Stimulated activated memory B cell treated with anti-CD40 and anti-IgM and Interleukin-4, amounts not matched to agents 10 μg/mL and 1 μg/mL and 100 μg/mL, for 72 hours (primary cell): ENCODE data around the gene NUDT1.
A peak's percentile ranks its signal among the peaks of the same experiment; 100 is the strongest.

ENCODE experiments used
- ATAC-seq: fragments of 150-1000 bp; cut with Tn5 transposase; 2 replicates; pipeline ENCODE4 v1.10.0; 2021
- H3K27ac Mint-ChIP-seq: one replicate; pipeline ENCODE4 v1.8.0; 2022; ENCODE audit warnings: mild to moderate bottlenecking, mixed read lengths
- H3K27me3 Mint-ChIP-seq: one replicate; pipeline ENCODE4 v1.8.0; 2022; ENCODE audit warnings: mixed read lengths
- H3K36me3 Mint-ChIP-seq: one replicate; pipeline ENCODE4 v1.8.0; 2022; ENCODE audit warnings: mixed read lengths
- H3K4me1 Mint-ChIP-seq: one replicate; pipeline ENCODE4 v1.8.0; 2022; ENCODE audit warnings: mixed read lengths
- H3K4me3 Mint-ChIP-seq: one replicate; pipeline ENCODE4 v1.8.0; 2022; ENCODE audit warnings: mild to moderate bottlenecking, moderate library complexity, mixed read lengths
- H3K9me3 Mint-ChIP-seq: one replicate; pipeline ENCODE4 v1.8.0; 2022; ENCODE audit warnings: mixed read lengths

Gene NUDT1

DNA sequence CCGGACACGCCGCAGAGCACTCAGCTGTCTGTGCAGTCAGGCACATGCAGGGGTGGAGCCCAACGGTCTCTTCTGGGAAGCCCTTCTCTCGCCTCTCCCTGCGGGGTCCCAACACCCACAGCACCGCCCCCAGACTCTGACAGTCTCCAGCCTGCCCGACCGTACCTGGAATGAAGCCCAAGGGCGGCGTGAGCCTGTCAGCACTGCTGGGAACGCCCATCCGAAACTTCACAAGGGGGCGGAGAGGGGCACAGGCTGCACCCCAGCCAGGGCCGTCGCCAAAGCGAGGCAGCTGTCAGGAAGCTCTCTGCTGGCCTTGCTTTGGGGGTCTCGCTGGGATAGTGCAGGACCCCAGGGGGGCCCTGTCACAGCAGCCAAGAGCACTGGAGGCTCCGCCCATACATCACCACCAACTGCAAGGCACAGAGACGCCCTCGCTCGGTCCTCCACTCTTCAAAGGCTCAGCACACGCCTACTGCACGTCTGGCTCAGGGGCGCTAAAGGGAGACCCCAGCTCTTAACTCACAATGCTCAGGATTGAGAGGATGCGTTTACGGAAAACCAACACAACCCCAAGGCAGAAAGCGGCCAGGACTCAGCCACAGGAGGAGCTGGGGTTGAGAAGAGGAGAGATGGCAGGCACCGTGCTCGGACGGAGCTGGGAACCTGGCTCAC lies 40.2 kb upstream of the NUDT1 start:
- no peaks in the 10 kb centered on the region for H3K9me3 Mint-ChIP-seq
- no peaks in the 10 kb centered on the region for H3K27me3 Mint-ChIP-seq
- no peak overlapping the region for H3K27ac Mint-ChIP-seq
- peaks cover 66% of the 10 kb centered on the region for H3K36me3 Mint-ChIP-seq
- H3K4me3 Mint-ChIP-seq, result no peak overlapping the region
- peaks cover 25% of the 10 kb centered on the region for H3K4me1 Mint-ChIP-seq
- no peak for ATAC-seq

DNA sequence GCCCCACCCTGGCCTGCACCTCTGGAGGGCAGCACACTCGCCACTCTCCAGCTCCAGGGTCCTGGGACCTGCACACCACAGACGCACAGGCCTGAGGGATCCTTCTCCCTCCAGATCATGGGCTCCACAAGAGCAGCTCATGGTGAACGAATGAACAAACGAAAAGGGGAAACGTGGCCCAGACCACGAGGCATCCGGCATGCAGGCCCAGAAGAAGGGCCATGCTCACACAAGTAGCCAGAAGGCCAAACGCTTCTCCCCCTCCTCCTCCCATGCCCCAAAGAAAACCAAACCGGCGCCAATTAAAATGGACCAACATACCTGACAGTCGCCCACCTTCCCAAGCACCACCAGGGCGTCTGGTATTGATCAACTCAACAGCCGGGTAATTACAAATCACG lies 39.7 kb upstream of the NUDT1 start:
- Mint-ChIP-seq H3K4me3 (no peak overlapping the region), H3K36me3 (peaks cover 64% of the 10 kb centered on the region), H3K9me3 (no peaks in the 10 kb centered on the region), H3K27ac (no peak overlapping the region), H3K4me1 (peaks cover 24% of the 10 kb centered on the region), H3K27me3 (no peaks in the 10 kb centered on the region)
- ATAC-seq, result no peak

DNA sequence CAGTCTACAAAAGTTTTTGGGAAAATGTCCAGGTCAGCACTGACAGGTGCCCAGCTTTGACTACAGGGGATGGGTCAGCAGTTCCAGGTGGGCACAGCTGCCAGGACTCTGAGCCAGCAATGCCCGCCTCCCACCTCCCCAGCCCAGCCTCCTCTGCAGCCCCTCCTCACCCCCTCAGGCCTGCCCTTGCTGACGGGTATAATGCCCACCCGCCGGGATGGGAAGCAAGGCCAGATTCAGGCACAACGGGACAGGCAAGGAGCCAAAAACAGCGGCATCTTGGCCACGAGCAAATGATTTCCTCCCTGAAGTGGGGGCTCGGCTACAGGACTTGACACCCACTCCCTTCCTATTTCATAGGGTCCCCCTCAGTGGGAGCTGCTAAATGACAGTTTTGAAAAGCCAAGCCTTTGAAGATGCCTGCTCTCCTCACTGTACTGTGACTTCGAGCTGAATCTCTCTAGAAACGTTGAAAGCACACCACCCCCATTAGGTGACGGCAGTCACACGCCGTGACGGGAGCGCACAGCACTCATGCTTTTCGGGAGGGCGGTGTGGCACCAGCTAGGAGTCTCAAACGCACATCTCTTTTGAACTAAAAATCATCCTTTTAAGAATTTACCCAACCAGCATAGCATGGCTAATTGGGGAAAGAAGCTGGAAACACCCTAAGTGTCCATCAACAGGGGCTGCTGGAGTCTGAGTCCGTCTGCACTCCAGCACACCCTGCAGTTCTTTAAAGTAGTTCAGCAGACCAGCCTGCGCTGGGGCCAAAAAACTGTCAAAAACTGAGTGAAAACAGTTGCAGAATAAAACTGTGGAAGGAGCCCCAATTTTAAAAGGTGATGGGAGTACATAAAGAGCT lies 38.9 kb upstream of the NUDT1 start:
- H3K36me3 Mint-ChIP-seq, result peaks cover 65% of the 10 kb centered on the region
- no peaks in the 10 kb centered on the region for H3K27me3 Mint-ChIP-seq
- no peak for ATAC-seq
- no peaks in the 10 kb centered on the region for H3K9me3 Mint-ChIP-seq
- H3K4me1 Mint-ChIP-seq, result peaks cover 28% of the 10 kb centered on the region
- H3K27ac Mint-ChIP-seq, result peak overlapping the region; percentile 20
- no peak overlapping the region for H3K4me3 Mint-ChIP-seq

DNA sequence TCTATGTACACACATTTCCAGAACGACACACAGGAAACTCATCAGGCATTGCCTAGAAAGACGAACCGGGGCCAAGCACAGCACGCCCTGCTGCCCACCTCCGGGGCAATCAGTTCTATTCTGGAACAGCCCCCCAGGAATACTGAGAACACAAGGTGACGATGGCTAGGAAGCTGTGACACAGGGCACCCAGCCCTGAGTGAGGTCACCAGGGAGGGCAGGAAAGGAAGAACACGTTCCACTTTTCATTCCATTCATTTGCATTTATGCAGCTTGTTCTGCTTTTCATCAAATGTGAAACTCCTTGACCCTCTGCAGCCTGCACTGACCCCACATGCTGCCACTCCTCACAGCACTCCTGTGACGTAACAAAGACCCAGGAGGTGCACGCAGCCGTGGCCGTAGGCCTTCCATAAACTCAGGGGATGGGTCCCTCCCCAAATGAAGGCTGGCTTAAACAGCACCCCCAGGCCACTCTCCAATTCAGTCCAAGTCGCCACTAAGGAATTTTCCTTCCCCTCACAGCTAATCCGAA lies 38.2 kb upstream of the NUDT1 start:
- Mint-ChIP-seq H3K27me3 (no peaks in the 10 kb centered on the region), H3K4me1 (peaks cover 35% of the 10 kb centered on the region), H3K36me3 (peaks cover 72% of the 10 kb centered on the region), H3K27ac (peak overlapping the region; percentile 20), H3K9me3 (no peaks in the 10 kb centered on the region), H3K4me3 (no peak overlapping the region)
- peak; percentile 73 for ATAC-seq

DNA sequence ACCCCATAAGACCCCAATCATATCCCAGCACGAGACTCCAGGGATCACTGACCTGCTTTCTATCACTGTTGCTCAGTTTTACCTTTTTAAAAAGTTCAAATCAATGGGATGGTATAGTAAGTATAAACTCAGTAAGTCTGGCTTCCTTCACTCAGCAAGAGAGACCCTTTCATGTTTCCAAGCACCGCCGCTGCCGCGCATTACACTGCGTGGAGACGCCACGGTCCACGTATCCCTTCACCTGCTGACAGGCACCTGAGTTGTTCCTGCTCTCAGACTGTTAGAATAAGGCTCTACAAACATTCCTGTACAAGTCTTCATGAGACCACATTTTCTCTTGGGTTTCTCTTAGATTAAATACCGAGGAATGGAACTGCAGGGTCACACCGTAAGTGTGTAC lies 37.6 kb upstream of the NUDT1 start:
- H3K27me3 Mint-ChIP-seq, result no peaks in the 10 kb centered on the region
- ATAC-seq, result no peak
- H3K4me3 Mint-ChIP-seq, result no peak overlapping the region
- peaks cover 70% of the 10 kb centered on the region for H3K36me3 Mint-ChIP-seq
- H3K9me3 Mint-ChIP-seq, result no peaks in the 10 kb centered on the region
- H3K4me1 Mint-ChIP-seq, result peaks cover 41% of the 10 kb centered on the region
- H3K27ac Mint-ChIP-seq, result peak overlapping the region; percentile 20

DNA sequence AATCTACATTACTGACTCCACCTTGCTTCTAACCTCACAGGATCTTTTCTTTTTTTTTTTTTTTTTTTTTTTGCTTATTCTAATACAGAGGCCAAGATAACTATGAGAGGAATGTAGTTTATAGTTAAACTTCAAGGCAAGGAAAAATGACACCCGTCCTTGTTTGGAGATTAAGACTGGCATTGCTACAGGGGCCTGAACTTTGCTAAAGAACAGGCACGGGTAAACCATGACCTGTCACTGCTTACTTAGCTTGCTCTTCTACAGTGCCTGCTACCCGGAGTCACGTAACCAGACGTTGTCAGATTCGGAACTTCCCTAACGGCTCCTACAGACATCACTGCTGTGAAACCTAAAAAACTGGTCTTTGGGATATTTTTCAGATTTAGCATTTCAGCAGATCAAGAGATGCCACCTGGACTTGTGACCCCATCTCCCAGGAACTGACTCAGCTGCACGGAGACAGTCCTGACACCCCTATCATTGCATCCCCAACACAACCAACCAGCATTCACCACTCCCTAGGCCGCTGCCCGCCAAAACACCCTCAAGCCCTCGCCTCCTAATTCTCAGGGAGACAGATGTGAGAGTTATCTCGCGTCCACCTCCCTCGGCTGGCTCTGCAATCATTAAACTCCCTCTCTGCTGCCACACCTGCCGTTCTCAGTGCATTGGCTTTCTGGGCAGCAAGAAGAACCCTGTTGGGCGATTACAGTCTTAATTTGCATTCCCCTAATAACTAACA lies 36.8 kb upstream of the NUDT1 start:
- Mint-ChIP-seq H3K27ac (peak overlapping the region; percentile 20), H3K4me1 (peaks cover 49% of the 10 kb centered on the region), H3K36me3 (peaks cover 63% of the 10 kb centered on the region), H3K4me3 (no peak overlapping the region), H3K27me3 (no peaks in the 10 kb centered on the region), H3K9me3 (no peaks in the 10 kb centered on the region)
- ATAC-seq, result no peak

DNA sequence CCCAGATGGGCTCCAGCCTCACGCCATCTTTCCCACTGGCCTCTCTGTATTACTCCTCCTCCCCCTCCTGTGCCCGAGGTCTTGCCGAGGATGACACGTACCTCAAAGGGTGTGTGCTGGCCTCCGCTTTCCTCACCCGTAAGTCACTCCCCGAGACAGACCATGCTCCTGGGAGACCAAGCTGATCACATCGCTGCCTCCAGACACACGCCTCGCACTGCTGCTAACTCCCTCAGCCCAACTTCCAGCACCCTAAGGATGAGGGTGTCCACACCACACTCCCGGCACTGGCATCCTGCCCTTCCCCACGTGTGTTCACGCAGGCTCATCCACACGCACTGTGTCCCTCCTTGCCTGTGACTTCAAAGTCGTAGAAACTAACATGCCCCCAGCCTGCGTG lies 33.3 kb upstream of the NUDT1 start:
- Mint-ChIP-seq H3K4me3 (no peak overlapping the region), H3K27me3 (no peaks in the 10 kb centered on the region), H3K4me1 (peaks cover 56% of the 10 kb centered on the region), H3K36me3 (peaks cover 73% of the 10 kb centered on the region), H3K9me3 (no peaks in the 10 kb centered on the region), H3K27ac (peak overlapping the region; percentile 93)
- ATAC-seq, result no peak

DNA sequence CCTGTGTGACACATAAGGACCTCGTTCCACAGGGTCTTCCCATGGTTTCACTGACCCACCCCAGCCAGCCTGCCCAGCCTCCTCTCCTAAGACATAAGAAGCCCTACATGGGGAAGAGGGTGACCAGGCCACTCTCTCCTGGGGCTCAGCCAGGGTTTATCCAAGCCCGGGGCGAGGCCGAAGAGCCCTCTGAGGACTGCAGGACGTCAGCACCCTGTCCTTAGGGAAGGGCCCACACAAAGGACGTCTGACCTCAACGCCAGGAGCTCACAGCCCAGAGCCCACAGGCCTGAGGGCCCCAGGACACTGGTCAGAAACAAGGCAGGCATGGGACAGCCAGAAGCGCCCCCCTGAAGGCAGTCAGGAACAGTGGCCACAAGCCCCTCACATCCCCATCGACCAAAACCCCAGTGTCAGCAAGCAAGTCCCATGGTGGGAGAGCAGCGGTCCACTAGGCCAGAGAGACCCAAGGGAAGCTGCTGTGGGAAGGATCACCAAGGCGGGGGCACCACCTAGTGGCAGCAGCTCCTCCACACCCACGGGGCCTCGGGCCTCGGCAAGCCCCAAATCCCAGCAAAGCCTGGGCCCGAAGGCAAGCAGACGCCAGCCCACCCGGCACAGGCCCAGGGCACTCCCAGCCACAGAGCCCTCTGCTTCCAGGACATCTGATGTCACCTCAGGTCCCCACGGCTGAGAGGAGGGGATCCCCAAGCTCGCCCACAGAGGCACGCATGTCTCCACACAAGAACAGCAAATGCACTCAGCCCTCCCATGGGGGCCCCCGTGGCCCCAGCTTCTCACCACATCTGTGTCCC lies 32.7 kb upstream of the NUDT1 start:
- H3K27me3 Mint-ChIP-seq, result no peaks in the 10 kb centered on the region
- peak; percentile 94 for ATAC-seq
- H3K36me3 Mint-ChIP-seq, result peaks cover 74% of the 10 kb centered on the region
- H3K4me1 Mint-ChIP-seq, result peaks cover 50% of the 10 kb centered on the region
- H3K9me3 Mint-ChIP-seq, result no peaks in the 10 kb centered on the region
- H3K27ac Mint-ChIP-seq, result peak overlapping the region; percentile 93
- peak overlapping the region; percentile 18 for H3K4me3 Mint-ChIP-seq

DNA sequence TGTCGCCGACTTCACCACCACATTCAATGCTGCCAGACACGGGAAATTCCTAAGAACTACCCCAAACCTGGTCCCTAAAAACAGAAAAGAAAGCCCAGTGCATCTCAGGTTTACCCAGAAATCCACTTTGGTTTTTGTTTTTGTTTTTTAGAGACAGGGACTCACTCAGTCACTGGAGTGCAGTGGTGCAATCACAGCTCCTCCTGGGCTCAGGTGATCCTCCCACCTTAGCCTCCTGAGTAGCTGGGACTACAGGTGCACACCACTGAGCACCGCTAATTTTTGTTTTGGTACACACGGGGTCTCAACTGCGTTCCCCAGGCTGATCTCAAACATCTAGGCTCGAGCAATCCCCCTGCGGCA lies 32.1 kb upstream of the NUDT1 start:
- Mint-ChIP-seq H3K4me3 (no peak overlapping the region), H3K27me3 (no peaks in the 10 kb centered on the region), H3K27ac (peak overlapping the region; percentile 93), H3K9me3 (no peaks in the 10 kb centered on the region), H3K36me3 (peaks cover 68% of the 10 kb centered on the region), H3K4me1 (peaks cover 45% of the 10 kb centered on the region)
- ATAC-seq, result no peak

DNA sequence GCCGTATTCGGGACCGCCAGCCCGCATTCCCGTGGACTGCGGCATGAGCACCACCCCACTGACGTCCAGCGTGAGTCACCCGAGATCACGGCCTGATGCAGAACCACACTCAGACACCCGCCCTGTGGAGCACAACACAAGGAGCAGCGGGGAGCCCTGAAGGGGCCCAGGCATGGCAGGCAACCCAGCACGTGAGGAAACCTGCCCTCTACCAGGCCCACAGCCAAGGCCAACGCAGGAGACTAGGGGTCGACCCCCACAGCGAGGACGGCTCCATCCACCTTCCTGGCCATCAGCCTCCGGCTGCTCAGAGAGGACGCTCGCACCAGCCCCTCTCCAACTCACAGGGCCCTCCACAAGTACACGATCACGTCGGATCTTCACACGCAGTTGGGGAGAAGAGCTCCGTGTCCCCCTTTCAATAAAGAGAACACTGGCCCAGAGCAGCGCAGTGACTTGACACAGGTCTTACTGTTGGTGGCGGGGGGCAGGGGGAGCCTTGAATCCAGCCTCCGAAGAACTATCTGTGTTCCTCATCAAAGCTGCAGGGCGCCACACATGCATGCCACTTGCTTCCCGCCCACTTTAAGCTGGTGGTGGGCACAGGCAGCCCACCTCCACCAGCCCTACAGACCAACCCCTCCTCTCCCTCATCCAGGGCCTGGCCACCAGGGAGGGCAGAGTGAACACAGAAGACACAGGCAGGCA lies 31.3 kb upstream of the NUDT1 start:
- no peak for ATAC-seq
- Mint-ChIP-seq H3K27ac (peak overlapping the region; percentile 93), H3K4me1 (peaks cover 45% of the 10 kb centered on the region), H3K4me3 (no peak overlapping the region), H3K36me3 (peaks cover 67% of the 10 kb centered on the region), H3K9me3 (no peaks in the 10 kb centered on the region), H3K27me3 (no peaks in the 10 kb centered on the region)

DNA sequence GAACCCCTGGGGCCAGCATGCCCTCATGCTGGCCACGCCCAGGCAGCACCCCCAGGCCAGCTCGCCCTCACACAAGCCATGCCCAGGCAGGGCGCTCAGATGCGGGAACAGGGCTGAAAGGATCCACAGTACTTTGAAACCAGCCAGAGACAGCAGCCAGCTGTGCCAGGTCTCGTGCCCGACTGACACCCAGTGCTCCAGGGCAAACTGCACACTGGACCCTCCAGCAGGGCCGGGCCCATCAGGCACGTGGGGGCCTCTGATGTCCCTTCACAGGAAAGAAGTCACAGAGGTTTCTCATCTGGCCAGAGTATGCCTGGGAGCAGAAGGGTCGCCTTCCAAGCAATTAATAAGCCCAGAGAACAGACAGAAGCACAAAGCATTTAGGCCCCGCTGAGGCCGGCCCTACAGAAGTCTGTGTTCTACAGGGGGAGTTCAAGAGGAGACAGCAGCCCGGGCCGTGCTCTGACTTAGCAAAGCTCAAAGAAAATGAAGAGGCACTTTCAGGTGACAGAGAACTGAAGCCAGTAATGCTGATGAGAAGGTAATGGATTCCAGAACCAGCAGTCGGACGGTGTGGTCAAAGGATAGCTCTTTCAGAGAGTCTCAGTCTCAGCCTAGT lies 30.7 kb upstream of the NUDT1 start:
- no peak overlapping the region for H3K4me3 Mint-ChIP-seq
- H3K27me3 Mint-ChIP-seq, result no peaks in the 10 kb centered on the region
- peaks cover 45% of the 10 kb centered on the region for H3K4me1 Mint-ChIP-seq
- ATAC-seq, result no peak
- H3K9me3 Mint-ChIP-seq, result no peaks in the 10 kb centered on the region
- peak overlapping the region; percentile 93 for H3K27ac Mint-ChIP-seq
- peaks cover 71% of the 10 kb centered on the region for H3K36me3 Mint-ChIP-seq

DNA sequence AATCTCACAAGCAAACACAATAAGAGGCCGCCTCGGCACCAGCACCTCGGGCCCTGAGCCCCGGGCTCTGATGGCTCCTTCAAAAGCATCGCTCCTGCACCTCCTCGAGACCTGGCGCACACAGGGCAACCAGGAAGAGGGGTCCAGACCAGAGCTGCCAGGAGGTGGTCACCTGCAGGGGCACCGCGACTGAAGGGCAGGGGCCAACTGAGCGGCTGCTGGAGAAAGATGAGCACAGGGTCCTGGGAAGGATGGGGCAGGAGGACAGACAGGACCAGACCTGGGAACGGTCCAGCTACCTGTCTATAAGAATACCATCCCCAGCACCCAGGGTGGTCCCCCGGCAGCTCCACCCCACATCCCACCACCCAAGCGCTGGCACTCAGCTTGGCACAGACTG lies 30.1 kb upstream of the NUDT1 start:
- Mint-ChIP-seq H3K36me3 (peaks cover 77% of the 10 kb centered on the region), H3K9me3 (no peaks in the 10 kb centered on the region), H3K4me1 (peaks cover 45% of the 10 kb centered on the region), H3K27ac (peak overlapping the region; percentile 93), H3K4me3 (no peak overlapping the region), H3K27me3 (no peaks in the 10 kb centered on the region)
- ATAC-seq, result no peak

DNA sequence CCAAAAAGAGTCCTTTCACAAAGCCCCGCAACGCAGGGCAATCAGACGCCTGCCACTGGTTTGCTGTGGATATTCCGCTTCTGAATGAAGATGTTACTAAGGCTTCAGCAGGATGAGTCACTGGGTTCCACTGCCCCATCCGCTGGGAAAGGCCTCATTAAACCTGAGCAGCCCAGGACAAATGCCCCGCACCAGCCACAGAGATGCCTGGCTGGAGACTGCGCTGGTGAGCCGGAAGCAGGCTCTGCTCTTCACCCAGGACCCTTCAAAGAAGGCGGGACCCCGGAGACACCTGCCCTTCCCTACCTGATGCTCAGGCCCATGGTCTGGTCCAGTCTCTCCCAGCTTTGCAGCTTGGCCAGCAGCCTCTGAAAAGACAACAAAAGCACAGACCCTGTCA lies 29.1 kb upstream of the NUDT1 start:
- H3K27me3 Mint-ChIP-seq, result no peaks in the 10 kb centered on the region
- peak overlapping the region; percentile 3 for H3K27ac Mint-ChIP-seq
- peaks cover 77% of the 10 kb centered on the region for H3K36me3 Mint-ChIP-seq

More for the DNA sequence above, 29.1 kb upstream of the NUDT1 start:
- no peak for ATAC-seq
- H3K9me3 Mint-ChIP-seq, result no peaks in the 10 kb centered on the region
- peaks cover 37% of the 10 kb centered on the region for H3K4me1 Mint-ChIP-seq
- H3K4me3 Mint-ChIP-seq, result no peak overlapping the region
